KMS-11 (cell line): ENCODE data around the gene C9orf72.

Experiments used
- H2AFZ ChIP-seq: fragments of 200-600 bp; sonication (generic); 2 replicates; pipeline ENCODE4 v1.6.1; 2016; ENCODE audit warnings: antibody characterized with exemption, mixed run types, low read depth
- H3K27ac ChIP-seq: fragments of 200-600 bp; sonication (generic); 2 replicates; pipeline ENCODE4 v1.6.1; 2016; ENCODE audit warnings: mild to moderate bottlenecking, mixed run types
- H3K27me3 ChIP-seq: fragments of 200-600 bp; sonication (generic); 2 replicates; pipeline ENCODE4 v1.6.1; 2017; ENCODE audit warnings: mild to moderate bottlenecking, low read depth, mixed run types, moderate library complexity; ENCODE audit not compliant: insufficient read depth
- H3K36me3 ChIP-seq: fragments of 200-600 bp; sonication (generic); 2 replicates; pipeline ENCODE4 v1.6.1; 2017; ENCODE audit warnings: mild to moderate bottlenecking, mixed run types; ENCODE audit not compliant: insufficient read depth
- H3K4me1 ChIP-seq: fragments of 200-600 bp; sonication (generic); 2 replicates; pipeline ENCODE4 v1.6.1; 2016; ENCODE audit warnings: mild to moderate bottlenecking, low read depth, mixed run types; ENCODE audit not compliant: poor library complexity, severe bottlenecking
- H3K4me2 ChIP-seq: fragments of 200-600 bp; sonication (generic); 2 replicates; pipeline ENCODE4 v1.7.0; 2016; ENCODE audit warnings: mild to moderate bottlenecking, mixed run types
- H3K4me3 ChIP-seq: fragments of 200-600 bp; sonication (generic); IDR thresholded peaks from 2 replicates; pipeline ENCODE4 v1.6.1; 2017; ENCODE audit warnings: low read depth, low read length, mixed read lengths; ENCODE audit not compliant: insufficient read depth
- H3K79me2 ChIP-seq: fragments of 200-600 bp; sonication (generic); 2 replicates; pipeline ENCODE4 v1.6.1; 2016; ENCODE audit warnings: low read depth, mixed run types; ENCODE audit not compliant: insufficient read depth
- H3K9ac ChIP-seq: fragments of 200-600 bp; sonication (generic); 2 replicates; pipeline ENCODE4 v1.6.1; 2016; ENCODE audit warnings: mild to moderate bottlenecking, mixed run types
- H4K20me1 ChIP-seq: fragments of 200-600 bp; sonication (generic); 2 replicates; pipeline ENCODE4 v1.6.1; 2016; ENCODE audit warnings: mild to moderate bottlenecking, mixed run types; ENCODE audit not compliant: insufficient read depth
- TF ChIP-seq, protein P1 (sequence below): fragments of 200-600 bp; sonication (generic); conservative IDR thresholded peaks from 2 replicates; pipeline ENCODE4 v1.6.1; 2017; ENCODE audit warnings: low read depth, mild to moderate bottlenecking, antibody characterized with exemption, low read length, moderate library complexity, mixed read lengths

Gene C9orf72

DNA sequence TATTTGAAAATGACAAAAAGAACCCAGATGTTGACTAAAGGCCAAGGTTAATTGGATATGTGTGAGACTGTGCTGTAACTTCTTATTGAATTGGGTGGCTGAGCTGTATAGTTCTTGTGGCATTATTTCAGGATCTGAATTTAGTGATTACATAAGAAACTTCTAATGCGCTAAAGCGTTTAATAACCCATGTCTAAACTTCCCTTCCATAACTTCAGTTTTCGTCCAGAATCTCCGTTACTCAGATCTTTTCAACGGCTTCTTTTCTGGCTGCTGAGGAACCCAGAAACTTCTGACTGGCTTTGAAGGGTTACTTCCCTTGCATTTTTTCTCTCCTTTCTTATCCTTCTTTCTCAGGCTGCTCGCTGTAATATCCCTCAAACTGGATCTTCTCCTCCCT, 28.1 kb upstream of the C9orf72 start:
- H3K79me2 ChIP-seq, result no peaks in the 10 kb centered on the region
- H4K20me1 ChIP-seq, result no peaks in the 10 kb centered on the region
- H3K4me2 ChIP-seq, result no peak overlapping the region
- no peak overlapping the region for H2AFZ ChIP-seq
- no peaks in the 10 kb centered on the region for H3K4me1 ChIP-seq
- H3K27ac ChIP-seq, result no peak overlapping the region
- H3K27me3 ChIP-seq, result no peaks in the 10 kb centered on the region
- H3K9ac ChIP-seq, result no peak overlapping the region
- H3K4me3 ChIP-seq, result no peak overlapping the region
- TF ChIP-seq, protein P1, sequence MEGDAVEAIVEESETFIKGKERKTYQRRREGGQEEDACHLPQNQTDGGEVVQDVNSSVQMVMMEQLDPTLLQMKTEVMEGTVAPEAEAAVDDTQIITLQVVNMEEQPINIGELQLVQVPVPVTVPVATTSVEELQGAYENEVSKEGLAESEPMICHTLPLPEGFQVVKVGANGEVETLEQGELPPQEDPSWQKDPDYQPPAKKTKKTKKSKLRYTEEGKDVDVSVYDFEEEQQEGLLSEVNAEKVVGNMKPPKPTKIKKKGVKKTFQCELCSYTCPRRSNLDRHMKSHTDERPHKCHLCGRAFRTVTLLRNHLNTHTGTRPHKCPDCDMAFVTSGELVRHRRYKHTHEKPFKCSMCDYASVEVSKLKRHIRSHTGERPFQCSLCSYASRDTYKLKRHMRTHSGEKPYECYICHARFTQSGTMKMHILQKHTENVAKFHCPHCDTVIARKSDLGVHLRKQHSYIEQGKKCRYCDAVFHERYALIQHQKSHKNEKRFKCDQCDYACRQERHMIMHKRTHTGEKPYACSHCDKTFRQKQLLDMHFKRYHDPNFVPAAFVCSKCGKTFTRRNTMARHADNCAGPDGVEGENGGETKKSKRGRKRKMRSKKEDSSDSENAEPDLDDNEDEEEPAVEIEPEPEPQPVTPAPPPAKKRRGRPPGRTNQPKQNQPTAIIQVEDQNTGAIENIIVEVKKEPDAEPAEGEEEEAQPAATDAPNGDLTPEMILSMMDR, result no peak
- no peaks in the 10 kb centered on the region for H3K36me3 ChIP-seq

DNA sequence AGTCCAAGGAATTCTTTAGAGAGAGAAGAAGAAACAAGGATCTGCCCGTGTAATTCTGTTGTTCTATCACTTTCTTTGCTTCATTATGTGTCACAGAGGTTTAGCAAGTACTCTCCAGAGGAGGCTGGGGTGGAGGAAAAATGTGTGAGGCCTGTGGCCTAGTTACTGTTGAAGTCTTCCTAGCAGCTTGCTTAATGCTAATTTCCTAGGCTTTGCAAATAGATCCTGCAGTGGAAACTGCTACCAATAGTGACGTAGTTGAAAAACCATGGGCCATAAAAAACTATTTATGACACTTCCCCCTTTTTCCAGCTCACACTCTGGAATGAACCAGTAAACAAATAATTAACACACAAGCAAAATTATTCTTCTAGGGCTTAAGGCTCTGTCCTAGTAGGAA, 27.0 kb upstream of the C9orf72 start:
- Histone ChIP-seq H3K27me3 (no peaks in the 10 kb centered on the region), H2AFZ (no peak overlapping the region), H3K4me1 (no peaks in the 10 kb centered on the region), H3K4me2 (no peak overlapping the region), H3K9ac (no peak overlapping the region), H3K27ac (no peak overlapping the region), H4K20me1 (no peaks in the 10 kb centered on the region), H3K36me3 (no peaks in the 10 kb centered on the region), H3K79me2 (no peaks in the 10 kb centered on the region), H3K4me3 (no peak overlapping the region)
- TF ChIP-seq, protein P1, result no peak

DNA sequence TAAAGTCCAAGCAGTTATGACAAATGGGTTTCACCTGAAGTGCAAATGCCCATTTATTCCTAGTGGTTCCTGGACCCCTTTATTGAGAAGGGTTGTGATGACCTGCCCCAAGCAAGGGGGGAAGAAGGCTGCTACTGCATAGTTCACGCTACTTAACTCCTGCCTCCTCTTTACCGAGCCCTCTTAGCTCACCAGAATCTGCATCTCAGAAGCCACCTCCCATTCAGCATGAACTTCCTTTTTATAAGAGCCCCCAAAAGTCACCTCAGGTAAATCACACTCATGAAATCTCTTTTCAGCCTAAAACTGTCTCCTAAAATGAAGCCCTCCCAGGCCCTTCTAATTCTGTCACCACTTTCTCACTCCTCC, 26.6 kb upstream of the C9orf72 start:
- Histone ChIP-seq H3K36me3 (no peaks in the 10 kb centered on the region), H3K27me3 (no peaks in the 10 kb centered on the region), H3K4me3 (no peak overlapping the region), H3K9ac (no peak overlapping the region), H3K27ac (no peak overlapping the region), H4K20me1 (no peaks in the 10 kb centered on the region), H3K79me2 (no peaks in the 10 kb centered on the region), H3K4me1 (no peaks in the 10 kb centered on the region), H3K4me2 (no peak overlapping the region), H2AFZ (no peak overlapping the region)
- TF ChIP-seq, protein P1, result no peak

DNA sequence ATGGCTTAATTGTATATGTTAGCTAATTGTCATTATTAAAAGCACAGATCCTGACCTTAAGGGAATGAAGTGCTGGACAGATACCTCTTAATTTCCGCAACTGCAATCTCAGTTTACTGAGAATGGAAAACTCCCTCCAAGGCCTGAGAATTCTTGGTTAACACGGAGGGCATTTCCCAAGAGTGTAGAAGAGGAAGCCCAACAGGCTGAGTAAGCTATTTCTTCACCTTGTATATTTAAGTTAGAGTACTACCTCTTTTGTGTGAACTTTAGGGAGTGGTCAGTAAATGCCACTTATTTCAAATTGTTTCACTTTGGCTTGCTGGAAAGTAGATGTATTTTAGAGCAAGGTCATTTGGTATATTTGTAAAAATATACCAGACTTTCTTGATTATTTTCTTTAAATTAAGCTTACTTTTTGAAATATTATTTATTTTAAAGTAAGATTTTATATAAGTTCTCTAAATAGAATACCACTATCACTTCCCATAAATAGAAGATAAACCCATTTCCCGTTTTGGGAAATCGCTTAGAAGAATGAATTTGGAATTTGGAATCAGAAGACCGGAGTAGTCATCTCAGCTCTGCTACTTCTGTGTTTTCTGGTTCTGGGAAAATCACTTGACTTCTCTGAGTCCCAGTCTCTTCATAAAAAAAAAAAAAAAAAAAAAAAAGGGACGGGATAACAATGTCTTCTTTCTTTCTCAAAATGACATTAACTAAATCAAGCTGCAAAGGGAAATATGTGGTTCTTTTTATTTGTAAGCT, 26.0 kb upstream of the C9orf72 start:
- Histone ChIP-seq H3K27ac (no peak overlapping the region), H4K20me1 (no peaks in the 10 kb centered on the region), H3K4me2 (no peak overlapping the region), H3K79me2 (no peaks in the 10 kb centered on the region), H3K4me1 (no peaks in the 10 kb centered on the region), H2AFZ (no peak overlapping the region), H3K27me3 (no peaks in the 10 kb centered on the region), H3K4me3 (no peak overlapping the region), H3K36me3 (no peaks in the 10 kb centered on the region), H3K9ac (no peak overlapping the region)
- TF ChIP-seq, protein P1, result no peak
